ENCODE measurements around the gene VEGFC.

- TF ChIP-seq, protein P1, sequence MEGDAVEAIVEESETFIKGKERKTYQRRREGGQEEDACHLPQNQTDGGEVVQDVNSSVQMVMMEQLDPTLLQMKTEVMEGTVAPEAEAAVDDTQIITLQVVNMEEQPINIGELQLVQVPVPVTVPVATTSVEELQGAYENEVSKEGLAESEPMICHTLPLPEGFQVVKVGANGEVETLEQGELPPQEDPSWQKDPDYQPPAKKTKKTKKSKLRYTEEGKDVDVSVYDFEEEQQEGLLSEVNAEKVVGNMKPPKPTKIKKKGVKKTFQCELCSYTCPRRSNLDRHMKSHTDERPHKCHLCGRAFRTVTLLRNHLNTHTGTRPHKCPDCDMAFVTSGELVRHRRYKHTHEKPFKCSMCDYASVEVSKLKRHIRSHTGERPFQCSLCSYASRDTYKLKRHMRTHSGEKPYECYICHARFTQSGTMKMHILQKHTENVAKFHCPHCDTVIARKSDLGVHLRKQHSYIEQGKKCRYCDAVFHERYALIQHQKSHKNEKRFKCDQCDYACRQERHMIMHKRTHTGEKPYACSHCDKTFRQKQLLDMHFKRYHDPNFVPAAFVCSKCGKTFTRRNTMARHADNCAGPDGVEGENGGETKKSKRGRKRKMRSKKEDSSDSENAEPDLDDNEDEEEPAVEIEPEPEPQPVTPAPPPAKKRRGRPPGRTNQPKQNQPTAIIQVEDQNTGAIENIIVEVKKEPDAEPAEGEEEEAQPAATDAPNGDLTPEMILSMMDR (IDR thresholded peaks at IDR 0.05), result no peak
- no peak for TF ChIP-seq POLR2A (IDR thresholded peaks at IDR 0.05)
These were observed 121.2 kb downstream of the VEGFC start for GRCh38 chr4:176671532-176671931.

Measured in ovary (tissue), 3 donors.